Measurements from ENCODE around the gene SLC27A5.
A peak's percentile ranks its signal among the peaks of the same experiment; 100 is the strongest.
"Not testable (repeated sequence)": the region's sequence is repeated elsewhere in the genome, so short reads cannot be mapped to it uniquely, and the experiment has no call there.

The SLC27A5 gene

GRCh38 chr19:58550362-58551122, 38.8 kb upstream of the SLC27A5 start:
- DNase-seq (ENCODE audit: low read depth in 2 of 2), result no peak

GRCh38 chr19:58549664-58550361, 38.0 kb upstream of the SLC27A5 start:
- no peak for DNase-seq (ENCODE audit: low read depth in 2 of 2)

GRCh38 chr19:58548859-58549663, 37.3 kb upstream of the SLC27A5 start:
- DNase-seq (ENCODE audit: low read depth in 2 of 2), result no peak

- DNase-seq (ENCODE audit: low read depth in 2 of 2), result no peak
Observed at GRCh38 chr19:58547323-58548312, 35.8 kb upstream of the SLC27A5 start.

GRCh38 chr19:58546019-58546530, 34.3 kb upstream of the SLC27A5 start:
- DNase-seq (ENCODE audit: low read depth in 2 of 2), result no peak

GRCh38 chr19:58545286-58546018, 33.7 kb upstream of the SLC27A5 start:
- DNase-seq (ENCODE audit: low read depth in 2 of 2), result no peak

- DNase-seq (ENCODE audit: low read depth in 2 of 2), result peak; percentile 54 to 64
Observed at GRCh38 chr19:58544591-58545285, 32.9 kb upstream of the SLC27A5 start.

- DNase-seq (ENCODE audit: low read depth in 2 of 2), result peak; percentile 99 to 100
Observed at GRCh38 chr19:58543826-58544590, 32.2 kb upstream of the SLC27A5 start, which contains the start of gene TRIM28. TSS of gene TRIM28 (plus strand) at chr19:58544064. CDS start at chr19:58544758, 694 bp downstream.

GRCh38 chr19:58542641-58543372, 31.0 kb upstream of the SLC27A5 start:
- DNase-seq (ENCODE audit: low read depth in 2 of 2), result not testable (repeated sequence)

GRCh38 chr19:58539169-58539559, 27.4 kb upstream of the SLC27A5 start:
- DNase-seq (ENCODE audit: low read depth in 2 of 2), result not testable (repeated sequence)

GRCh38 chr19:58538257-58539168, 26.7 kb upstream of the SLC27A5 start:
- peak in 1 of 2 donors; percentile 29 for DNase-seq (ENCODE audit: low read depth in 2 of 2)

GRCh38 chr19:58536852-58537798, 25.3 kb upstream of the SLC27A5 start:
- no peak for DNase-seq (ENCODE audit: low read depth in 2 of 2)

GRCh38 chr19:58535857-58536256, 24.1 kb upstream of the SLC27A5 start:
- DNase-seq (ENCODE audit: low read depth in 2 of 2), result no peak

- no peak for DNase-seq (ENCODE audit: low read depth in 2 of 2)
Observed at GRCh38 chr19:58531034-58531840, 19.4 kb upstream of the SLC27A5 start.

GRCh38 chr19:58529405-58529804, 17.6 kb upstream of the SLC27A5 start:
- DNase-seq (ENCODE audit: low read depth in 2 of 2), result no peak

Measured in stimulated activated CD4-positive, alpha-beta T cell treated with anti-CD3 and anti-CD28 coated beads, Interleukin-15, amount 100 ng/mL, for 48 hours (primary cell).